ENCODE results near the gene FLNB.
"Not testable (repeated sequence)": the region's sequence is repeated elsewhere in the genome, so short reads cannot be mapped to it uniquely, and the experiment has no call there.

Gene FLNB

DNA sequence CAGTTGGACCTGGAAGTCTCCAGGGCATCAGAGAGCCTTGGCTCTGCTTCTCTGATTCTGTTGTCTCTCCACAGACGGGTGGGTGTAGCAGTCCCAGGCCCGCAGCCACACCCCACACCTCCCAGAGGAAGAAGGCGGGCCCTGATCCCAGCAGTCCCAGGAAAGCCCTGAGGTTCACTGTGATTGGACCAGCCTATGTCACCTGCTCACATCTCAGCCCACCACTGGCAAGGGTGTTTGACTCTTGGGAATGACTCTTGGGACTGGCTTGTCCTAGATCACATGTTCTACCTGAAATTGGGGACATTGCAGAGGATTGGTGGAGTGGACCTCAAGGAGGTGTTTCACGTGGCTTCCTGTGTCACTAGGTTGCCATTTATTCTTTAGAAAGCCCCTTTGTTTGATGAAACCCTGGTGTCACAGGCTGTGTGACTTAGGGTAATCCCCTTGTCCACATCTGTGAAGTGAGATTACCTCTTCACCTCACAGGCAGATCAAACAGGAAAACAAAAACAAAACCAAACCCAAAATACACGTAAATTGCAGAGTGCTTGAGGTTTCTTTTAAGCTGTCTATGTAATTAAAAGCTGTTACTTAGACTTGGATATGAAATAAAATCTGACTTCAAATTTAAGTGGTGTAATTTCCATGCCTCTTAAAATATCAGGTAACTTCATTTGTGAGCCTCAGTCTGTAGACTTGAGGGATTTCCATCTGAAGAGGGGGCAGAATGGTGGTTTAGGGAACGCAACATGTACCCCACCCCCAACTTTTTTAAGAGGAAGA, 26.7 kb downstream of the FLNB start:
- no peak for DNase-seq

DNA sequence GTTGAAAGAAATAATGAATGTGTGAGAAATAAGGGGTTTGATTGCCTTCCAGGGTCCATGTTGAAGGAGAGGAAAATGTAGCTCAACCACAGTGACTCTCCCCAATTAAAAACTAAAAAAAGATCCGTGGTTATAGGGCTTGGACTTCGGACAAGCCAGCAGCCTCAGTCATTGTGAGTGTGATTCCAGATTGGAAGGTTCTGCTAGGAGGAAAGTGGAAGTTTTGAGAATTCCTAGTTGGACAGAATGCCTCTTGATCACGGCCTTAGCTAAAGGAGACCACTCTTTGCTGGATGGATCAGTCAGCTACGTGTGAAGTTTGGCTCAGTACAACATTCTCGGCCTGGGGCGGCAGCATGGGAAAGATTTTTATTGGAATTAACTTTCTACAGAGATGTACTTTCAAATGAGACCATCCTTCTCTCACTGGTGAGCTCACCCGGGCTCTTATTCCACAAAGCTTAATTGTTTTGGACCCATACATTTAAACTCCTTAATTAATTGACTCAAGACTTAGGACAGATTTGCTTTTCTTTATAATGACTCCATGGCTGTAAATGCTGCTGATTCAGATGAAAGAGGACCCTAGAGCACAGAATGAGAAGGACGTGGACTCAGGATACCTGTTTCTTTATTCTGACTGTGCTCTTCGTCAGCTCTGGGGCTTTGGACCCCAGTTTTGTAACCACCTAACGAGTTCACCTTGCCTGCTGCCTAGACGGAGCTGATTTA, 27.5 kb downstream of the FLNB start:
- no peak for DNase-seq

- no peak for DNase-seq
These were observed 28.2 kb downstream of the FLNB start for GRCh38 chr3:58036293-58037032.

DNA sequence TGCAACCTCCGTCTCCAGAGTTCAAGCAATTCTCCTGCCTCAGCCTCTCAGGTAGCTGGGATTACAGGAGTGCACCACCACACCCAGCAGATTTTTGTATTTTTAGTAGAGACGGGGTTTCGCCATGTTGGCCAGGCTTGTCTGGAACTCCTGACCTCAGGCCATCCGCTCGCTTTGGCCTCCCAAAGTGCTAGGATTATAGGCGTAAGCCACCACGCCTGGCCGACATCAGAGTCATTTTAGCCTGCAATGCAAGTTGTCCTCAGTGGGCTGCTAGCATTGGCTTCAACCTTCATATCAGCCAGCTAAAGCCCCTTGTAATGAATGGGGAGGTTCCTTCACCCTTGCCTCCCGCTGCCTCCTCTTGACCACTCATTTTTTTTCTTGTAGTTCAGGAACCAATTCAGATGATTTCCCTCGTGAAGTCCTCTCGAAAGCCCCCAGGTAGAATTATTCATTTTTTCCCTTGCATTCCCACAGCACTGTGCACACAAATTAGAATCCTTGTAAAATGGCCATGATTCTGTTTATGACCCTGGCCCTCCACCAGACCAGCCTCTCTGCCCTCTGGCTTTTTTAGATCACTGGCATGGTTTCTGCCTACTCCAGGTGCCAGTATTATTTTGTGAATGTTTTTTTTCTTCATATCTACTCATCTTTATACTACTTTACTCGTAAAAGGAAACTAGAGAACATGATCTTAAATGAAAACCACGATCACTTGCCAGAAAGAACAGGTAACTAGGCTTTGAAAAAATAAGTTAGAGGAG, 29.1 kb downstream of the FLNB start:
- no peak for DNase-seq

- no peak for DNase-seq
These were observed 30.6 kb downstream of the FLNB start for GRCh38 chr3:58038675-58039292.

GRCh38 chr3:58039601-58040000, 31.4 kb downstream of the FLNB start:
- no peak for DNase-seq

DNA sequence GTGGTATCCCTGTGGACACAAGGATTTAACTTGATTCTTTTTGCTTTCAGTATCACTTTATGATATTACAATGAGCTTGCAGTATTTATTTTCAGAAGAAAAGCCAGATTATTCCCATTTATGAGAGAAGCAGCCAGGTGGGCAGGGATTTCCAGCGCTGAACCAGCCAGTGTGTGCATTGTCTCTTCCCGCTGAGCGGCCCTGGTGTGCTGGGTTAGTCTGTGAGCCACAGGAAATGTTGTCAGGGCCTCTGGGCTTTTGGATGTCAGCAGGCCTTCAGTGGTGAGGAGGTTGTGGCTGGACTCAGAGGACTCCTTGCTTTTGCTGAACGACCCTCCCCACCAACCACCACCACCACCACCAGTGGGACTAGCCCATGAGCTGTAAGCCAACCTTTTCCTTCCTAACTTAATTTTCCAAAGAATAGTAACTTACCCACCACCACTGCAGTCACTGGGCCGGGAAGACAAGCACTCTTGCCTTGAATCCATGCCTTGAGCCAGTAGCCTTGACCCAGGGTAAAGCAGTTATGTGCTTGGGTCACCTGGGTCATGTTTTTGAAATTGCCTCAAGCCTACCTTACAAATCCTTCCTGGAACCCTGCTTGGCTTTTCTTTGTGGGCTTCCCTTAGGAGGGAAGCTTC, 33.1 kb downstream of the FLNB start:
- DNase-seq, result no peak

GRCh38 chr3:58041826-58042324, 33.7 kb downstream of the FLNB start:
- no peak for DNase-seq

DNA sequence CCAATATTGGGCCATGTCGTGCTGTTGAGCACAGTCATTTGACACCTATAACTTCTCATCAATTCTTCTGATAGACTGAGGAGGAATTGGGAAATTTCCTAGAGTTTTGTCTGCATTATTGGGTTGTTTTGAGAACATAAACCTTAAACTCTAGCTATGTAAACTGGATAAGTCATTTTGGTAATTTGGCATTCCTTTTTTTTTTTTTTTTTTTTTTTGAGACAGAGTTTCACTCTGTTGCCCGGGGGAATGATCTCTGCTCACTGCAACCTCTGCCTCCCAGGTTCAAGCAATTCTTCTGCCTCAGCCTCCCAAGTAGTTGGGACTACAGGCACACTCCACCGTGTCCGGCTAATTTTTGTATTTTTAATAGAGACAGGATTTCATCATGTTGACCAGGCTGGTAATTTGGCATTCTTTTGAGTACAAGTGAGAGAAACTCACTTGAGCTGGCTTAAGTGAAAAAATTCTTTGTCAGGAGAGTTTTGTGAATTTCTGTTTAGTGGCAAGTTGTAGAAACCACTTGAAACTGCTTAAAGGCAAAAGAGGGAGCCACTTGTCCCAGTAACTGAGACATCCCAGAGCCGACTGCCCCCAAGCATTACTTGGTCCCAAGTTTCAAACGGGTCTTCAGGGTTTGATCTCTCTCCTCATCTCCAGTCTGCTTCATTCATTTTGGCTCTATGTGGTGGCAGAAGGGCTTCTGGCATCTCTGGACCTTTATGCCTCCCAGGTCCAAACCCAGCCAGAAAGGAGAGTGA, 34.9 kb downstream of the FLNB start:
- DNase-seq, result no peak

GRCh38 chr3:58043933-58044332, 35.7 kb downstream of the FLNB start:
- DNase-seq, result no peak

DNA sequence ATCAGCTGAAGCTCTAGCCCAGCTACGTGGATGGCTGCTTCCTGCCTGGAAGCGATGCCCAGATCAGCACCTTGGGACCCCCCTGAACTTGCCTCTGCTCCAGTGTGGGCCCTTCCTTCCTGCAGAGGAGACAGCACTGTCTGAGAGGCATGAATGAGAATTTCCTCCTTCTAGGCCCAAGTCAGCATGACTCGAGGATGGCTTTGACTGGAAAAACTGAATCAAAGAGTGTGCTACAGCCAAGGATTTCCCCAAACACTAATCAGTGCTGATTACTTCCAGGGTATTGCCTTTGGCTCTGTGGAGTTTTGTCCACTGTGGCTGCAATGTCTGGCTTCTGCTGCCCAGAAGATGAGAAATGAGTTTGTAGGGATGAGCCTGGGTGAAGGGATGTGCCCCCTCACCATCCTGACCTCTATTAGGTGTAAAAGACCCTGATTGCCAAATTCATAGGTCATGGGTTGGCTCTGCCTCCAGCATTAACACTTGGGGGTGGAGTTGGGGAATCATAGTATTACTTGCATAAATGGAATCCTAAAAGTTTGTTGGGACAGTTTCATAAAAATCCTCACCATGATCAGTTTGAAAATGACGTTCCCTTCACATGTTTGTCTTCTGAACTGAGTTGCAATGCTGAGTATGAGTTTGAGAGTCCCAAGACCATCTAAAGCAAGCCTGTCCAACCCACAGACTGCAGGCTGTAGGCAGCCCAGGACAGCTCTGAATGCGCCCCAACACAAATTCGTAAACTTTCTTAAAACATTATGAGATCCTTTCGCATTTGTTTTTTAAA, 36.7 kb downstream of the FLNB start:
- no peak for DNase-seq

DNA sequence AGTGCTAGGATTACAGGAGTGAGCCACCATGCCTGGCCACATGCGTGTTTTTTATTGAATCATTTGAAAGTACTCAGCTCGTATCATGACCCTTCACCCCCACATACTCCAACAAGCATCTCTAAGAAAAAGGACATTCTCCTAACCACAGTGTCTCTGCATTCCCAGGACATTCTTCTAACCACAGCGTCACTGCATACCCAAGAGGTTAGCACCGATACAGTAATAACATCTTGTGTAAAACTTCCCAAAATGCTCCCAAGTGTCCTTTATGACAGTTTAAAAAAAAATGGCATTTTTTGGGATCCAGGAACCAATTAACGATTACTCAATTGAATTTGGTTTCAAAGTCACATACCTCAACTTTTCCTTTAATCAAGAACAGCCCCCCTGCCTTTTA, 39.6 kb downstream of the FLNB start:
- DNase-seq, result no peak

DNA sequence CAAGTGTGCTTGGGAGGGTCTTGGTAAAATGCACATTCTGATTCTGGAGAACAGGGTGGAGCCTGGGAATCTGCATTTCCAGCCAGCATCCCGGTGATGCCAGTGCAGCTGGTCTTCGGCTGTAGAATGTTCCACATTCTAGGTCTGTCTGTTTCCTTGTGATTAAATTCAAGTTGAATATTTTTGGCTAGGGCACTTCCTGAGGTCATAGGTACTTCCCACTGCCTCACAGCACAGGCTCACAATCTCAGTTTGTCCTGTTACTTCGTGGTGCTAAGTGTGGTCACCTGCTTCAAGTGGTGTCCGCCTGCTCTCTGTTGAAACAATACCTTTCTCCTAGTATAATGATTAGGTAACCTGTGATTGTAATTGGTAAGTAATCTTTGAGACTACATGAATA, 40.1 kb downstream of the FLNB start:
- no peak for DNase-seq

DNA sequence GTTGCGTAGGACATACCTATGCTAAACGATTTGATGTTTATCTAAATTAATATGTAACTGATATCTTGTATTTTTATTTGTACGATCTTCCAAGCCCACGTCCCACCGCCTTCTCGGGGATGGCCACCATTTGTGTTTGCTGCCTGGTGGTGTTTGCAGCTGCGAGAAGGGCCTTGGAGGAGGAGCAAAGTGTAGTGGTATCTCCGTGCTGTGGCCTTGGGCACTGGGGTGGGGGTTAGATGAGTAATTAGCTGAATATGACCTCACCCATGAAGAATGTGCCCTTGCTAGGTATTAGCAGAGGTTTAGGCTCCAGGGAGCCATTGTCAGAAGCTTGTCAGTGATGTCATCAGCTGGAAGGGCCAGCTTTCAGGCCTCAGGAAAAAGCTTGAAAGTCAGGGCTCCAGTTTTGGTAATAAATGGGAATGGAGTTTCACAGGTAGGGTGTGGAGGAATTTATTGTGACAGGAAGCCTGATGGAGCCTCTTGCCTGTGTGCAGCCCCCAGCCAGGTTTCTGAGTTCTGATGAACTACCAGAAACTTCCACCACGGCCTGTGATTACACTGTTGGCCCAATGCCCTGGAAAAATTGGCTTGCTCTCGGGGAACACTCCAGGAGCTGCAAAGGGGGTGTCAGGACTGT, 41.0 kb downstream of the FLNB start:
- DNase-seq, result no peak

DNA sequence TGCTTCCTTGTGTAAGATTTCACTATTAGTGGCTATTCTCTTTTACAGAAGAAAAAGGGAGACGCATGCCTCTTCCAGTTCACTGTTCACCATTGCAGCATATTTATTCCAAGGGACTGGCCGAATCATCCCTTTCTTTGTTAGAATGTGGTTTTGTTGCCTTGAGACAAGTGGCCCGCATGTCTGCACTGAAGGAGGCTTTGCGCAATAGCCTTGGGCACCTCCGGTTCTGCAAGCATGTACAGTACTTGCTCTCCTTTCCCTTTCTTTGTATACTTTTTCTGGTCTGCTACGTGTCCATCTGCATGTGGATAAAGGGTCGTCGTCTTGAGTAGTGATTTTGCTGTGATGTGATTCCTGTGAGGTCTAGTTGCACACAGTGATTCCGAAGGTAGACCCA, 43.0 kb downstream of the FLNB start:
- no peak for DNase-seq

- DNase-seq, result not testable (repeated sequence)
These were observed 43.5 kb downstream of the FLNB start for GRCh38 chr3:58051658-58052261.

DNA sequence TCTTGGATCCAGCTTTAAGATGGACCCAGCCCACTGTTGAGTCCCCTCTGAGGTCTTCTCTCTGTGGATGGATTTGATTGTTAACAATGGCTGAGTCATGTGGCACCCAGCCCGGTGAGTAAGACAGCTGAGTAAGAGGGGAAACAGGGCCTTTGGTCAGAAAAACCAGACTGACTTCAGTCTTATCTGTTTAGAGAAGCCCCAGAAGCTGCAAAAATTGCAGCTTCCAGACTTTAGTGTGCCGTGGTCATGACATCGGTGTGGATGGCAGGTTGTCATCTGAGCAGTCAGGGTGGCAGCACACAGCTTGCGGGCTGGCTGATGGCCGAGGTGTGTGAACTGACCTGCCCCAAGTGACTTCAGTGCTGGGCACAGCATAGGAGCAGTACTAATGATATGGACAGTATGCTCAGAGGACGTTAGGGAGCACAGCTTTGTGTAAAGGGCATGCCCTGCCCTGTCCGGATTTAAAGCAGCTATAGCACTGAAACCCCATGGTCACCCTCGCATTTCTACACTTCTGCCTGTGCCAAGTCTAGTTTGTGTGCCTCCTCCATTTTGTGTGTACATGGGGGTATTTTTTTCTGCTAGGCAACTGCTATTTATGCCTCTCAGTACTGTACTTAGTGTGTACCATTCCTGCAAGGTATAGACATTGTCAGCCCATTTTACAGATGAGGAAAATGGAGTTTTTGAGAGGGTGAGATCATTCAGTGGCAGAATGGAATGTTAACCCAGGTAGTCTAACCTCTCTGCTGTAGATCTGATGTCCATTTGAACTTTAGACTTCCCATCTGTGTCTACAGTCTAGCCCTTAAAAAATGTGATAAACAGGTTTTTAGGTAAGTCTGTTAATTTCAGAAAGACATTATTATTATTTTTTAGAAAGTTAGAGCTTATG, 44.4 kb downstream of the FLNB start:
- peak in 1 of 4 experiments; percentile 4 for DNase-seq

- DNase-seq, result no peak
These were observed 46.4 kb downstream of the FLNB start for GRCh38 chr3:58054652-58055051.

Measured in activated naive CD4-positive, alpha-beta T cell (primary cell).